Fibroblast of lung (primary cell): ENCODE data around the gene NPPC.

Source experiments
- CTCF ChIP-seq, 2 donors: IDR thresholded peaks in 1 of 2; conservative IDR thresholded peaks in 1 of 2; 1 replicate in 1 of 2; 2 replicates in 1 of 2; pipeline ENCODE4 v1.5.1; 2011 to 2012; ENCODE audit warnings: low read length in 2 of 2, control low read depth in 1 of 2, inconsistent platforms in 1 of 2, low read depth in 1 of 2, mild to moderate bottlenecking in 1 of 2
- EZH2 ChIP-seq: IDR thresholded peaks from 2 replicates; pipeline ENCODE4 v1.5.1; 2012; ENCODE audit warnings: low read length, control low read depth, mild to moderate bottlenecking; ENCODE audit errors: missing control alignments

GRCh38 chr2:231908584-231908983 lies 17.6 kb downstream of the NPPC start:
- TF ChIP-seq EZH2 (no peak), CTCF (conservative IDR thresholded peaks at IDR 0.05 in 1 of 2, IDR thresholded peaks at IDR 0.05 in 1 of 2; ENCODE audit: low read depth in 1 of 2, low read length in 2 of 2) (no peak)
